SK-N-SH (cell line): ENCODE data around the gene CNTN2. TPM values are rescaled to one million over a fixed set of nuclear protein-coding genes. Genes with fewer than 3 reads are reported as not detected.

Experiments
- CTCF ChIA-PET: fragments of 300-600, 350-600 bp; formaldehyde crosslinking; extraction: SDS; loops from one replicate; lab custom pipeline; 2021; lab: Yijun Ruan, JAX
- POLR2A ChIA-PET: fragments of 350-600 bp; sonication (Branson Sonifier 250); formaldehyde crosslinking; extraction: SDS; loops from one replicate; lab custom pipeline; 2020; ENCODE audit warnings: antibody characterized with exemption, inconsistent platforms; lab: Yijun Ruan, JAX
- DNase-seq: peaks from one replicate; pipeline ENCODE4 v3.0.0; 2012
- H2AFZ ChIP-seq: fragments of 200-600 bp; sonication (generic); 2 replicates; pipeline ENCODE4 v1.8.1; 2016; ENCODE audit warnings: antibody characterized with exemption, mild to moderate bottlenecking, low read depth
- H3F3A ChIP-seq: fragments of 200-600 bp; sonication (generic); replicated peaks from 2 replicates; pipeline ENCODE3; 2016; ENCODE audit warnings: antibody characterized with exemption, mild to moderate bottlenecking; ENCODE audit not compliant: insufficient read depth
- H3K27ac ChIP-seq, 2 experiments: fragments of 200-500 bp in 1 of 2; fragments of 200-600 bp in 1 of 2; sonication (Bioruptor generic) in 1 of 2; sonication (generic), shearing (Covaris generic) in 1 of 2; 2 replicates each; pipeline versions ENCODE4 v1.5.1 to v1.6.1; 2014 to 2016; ENCODE audit warnings: low read depth in 2 of 2, inconsistent platforms in 1 of 2, low read length in 1 of 2, mild to moderate bottlenecking in 1 of 2, mixed read lengths in 1 of 2
- H3K27me3 ChIP-seq: fragments of 200-600 bp; sonication (generic), shearing (Covaris generic); 2 replicates; pipeline ENCODE4 v1.6.1; 2016; ENCODE audit warnings: mixed run types; ENCODE audit not compliant: insufficient read depth
- H3K36me3 ChIP-seq, 2 experiments: fragments of 200-500 bp in 1 of 2; fragments of 200-600 bp in 1 of 2; sonication (Bioruptor generic) in 1 of 2; sonication (generic) in 1 of 2; replicated peaks in 1 of 2; 2 replicates each; pipeline versions ENCODE3 to v1.5.1; 2014 to 2016; ENCODE audit warnings: low read length in 1 of 2, mild to moderate bottlenecking in 1 of 2; ENCODE audit not compliant: insufficient read depth in 2 of 2, control insufficient read depth in 1 of 2
- H3K4me1 ChIP-seq, 2 experiments: fragments of 200-500 bp in 1 of 2; fragments of 200-600 bp in 1 of 2; sonication (Bioruptor generic) in 1 of 2; sonication (generic), shearing (Covaris generic) in 1 of 2; 2 replicates each; pipeline versions ENCODE4 v1.5.1 to v1.6.1; 2014 to 2016; ENCODE audit warnings: low read depth in 1 of 2, low read length in 1 of 2, mixed run types in 1 of 2; ENCODE audit not compliant: insufficient read depth in 2 of 2, control insufficient read depth in 1 of 2
- H3K4me2 ChIP-seq: fragments of 200-600 bp; sonication (generic), shearing (Covaris generic); 2 replicates; pipeline ENCODE4 v1.6.1; 2017; ENCODE audit warnings: mixed run types
- H3K4me3 ChIP-seq, 2 experiments: fragments of 200-500 bp in 1 of 2; fragments of 200-600 bp in 1 of 2; sonication (Bioruptor generic) in 1 of 2; sonication (generic), shearing (Covaris generic) in 1 of 2; 2 replicates each; pipeline versions ENCODE4 v1.5.1 to v1.8.1; 2014 to 2016; ENCODE audit warnings: low read depth in 2 of 2, inconsistent platforms in 1 of 2, low read length in 1 of 2, mild to moderate bottlenecking in 1 of 2, mixed read lengths in 1 of 2, moderate library complexity in 1 of 2
- H3K79me2 ChIP-seq: fragments of 200-600 bp; sonication (generic); 2 replicates; pipeline ENCODE4 v1.8.1; 2017; ENCODE audit warnings: mild to moderate bottlenecking; ENCODE audit not compliant: insufficient read depth
- H3K9ac ChIP-seq: fragments of 200-600 bp; sonication (generic); 2 replicates; pipeline ENCODE4 v1.6.1; 2017; ENCODE audit warnings: mixed run types
- H3K9me2 ChIP-seq: fragments of 200-600 bp; sonication (generic); 2 replicates; pipeline ENCODE4 v1.6.1; 2017; ENCODE audit warnings: mixed run types
- H3K9me3 ChIP-seq: fragments of 200-600 bp; sonication (generic); 2 replicates; pipeline ENCODE4 v1.6.1; 2017; ENCODE audit warnings: mixed run types, mild to moderate bottlenecking, moderate library complexity
- H4K20me1 ChIP-seq: fragments of 200-600 bp; sonication (generic); 2 replicates; pipeline ENCODE4 v1.6.1; 2017; ENCODE audit warnings: mild to moderate bottlenecking, mixed run types; ENCODE audit not compliant: insufficient read depth
- ELF1 ChIP-seq: IDR thresholded peaks from 2 replicates; pipeline ENCODE4 v1.4.0; 2012
- EP300 ChIP-seq, 2 experiments: IDR thresholded peaks; 2 replicates each; pipeline versions ENCODE4 v1.4.0 to v1.6.1; 2012; ENCODE audit warnings: borderline replicate concordance in 1 of 2, low read depth in 1 of 2, low read length in 1 of 2
- GATA2 ChIP-seq: sonication (generic); formaldehyde crosslinking; IDR thresholded peaks from 2 replicates; pipeline ENCODE4 v1.5.0; 2020; ENCODE audit warnings: mild to moderate bottlenecking, missing genetic modification reagents
- JUND ChIP-seq: IDR thresholded peaks from 2 replicates; pipeline ENCODE4 v1.4.0; 2012
- MXI1 ChIP-seq: IDR thresholded peaks from 2 replicates; pipeline ENCODE4 v1.6.1; 2012; ENCODE audit warnings: mild to moderate bottlenecking, low read depth, low read length, improper control_type of control experiment
- NRF1 ChIP-seq: IDR thresholded peaks from 2 replicates; pipeline ENCODE4 v1.6.1; 2012; ENCODE audit warnings: low read depth, mild to moderate bottlenecking, low read length
- POLR2AphosphoS5 ChIP-seq: IDR thresholded peaks from 2 replicates; pipeline ENCODE4 v1.6.1; 2012; ENCODE audit warnings: low read depth, low read length
- RCOR1 ChIP-seq: fragments of 150-350 bp; IDR thresholded peaks from 2 replicates; pipeline ENCODE4 v1.6.1; 2017; ENCODE audit warnings: antibody characterized with exemption, low read length
- RXRA ChIP-seq: IDR thresholded peaks from 2 replicates; pipeline ENCODE4 v1.4.0; 2012; ENCODE audit warnings: low read depth, mild to moderate bottlenecking, borderline replicate concordance
- TEAD4 ChIP-seq: IDR thresholded peaks from 2 replicates; pipeline ENCODE4 v1.4.0; 2012; ENCODE audit warnings: mild to moderate bottlenecking, borderline replicate concordance; ENCODE audit not compliant: insufficient read depth
- YY1 ChIP-seq: IDR thresholded peaks from 2 replicates; pipeline ENCODE4 v1.4.0; 2012; ENCODE audit warnings: low read depth, mild to moderate bottlenecking
- WGBS: methylation state at CpG from one replicate; pipeline ENCODE4 v1.1.6; 2017; ENCODE audit warnings: low lambda C conversion rate; 5-methylcytosine and 5-hydroxymethylcytosine counted together
- polyA plus RNA-seq, 3 experiments: library from polyadenylated mRNA; depleted of rRNA; stranded (reverse); fragments of >200 nt; gene quantifications; 2 replicates each; pipeline ENCODE4 v1.2.3, GENCODE V29; 2012
- TF ChIP-seq, protein P1 (sequence below): IDR thresholded peaks from 2 replicates; pipeline ENCODE4; 2012
- TF ChIP-seq, protein P2 (sequence below): fragments of 150-350 bp; IDR thresholded peaks from 2 replicates; pipeline ENCODE4 v1.6.1; 2016; ENCODE audit warnings: mild to moderate bottlenecking, low read depth, low read length
- TF ChIP-seq, protein P3 (sequence below): IDR thresholded peaks from 2 replicates; pipeline ENCODE4 v1.6.1; 2012; ENCODE audit warnings: mild to moderate bottlenecking, low read depth, low read length, moderate library complexity

The CNTN2 gene
- polyA plus RNA-seq, 1 of the 3 experiments (the other 2 are of a cell fraction) = 0.02 TPM

DNA sequence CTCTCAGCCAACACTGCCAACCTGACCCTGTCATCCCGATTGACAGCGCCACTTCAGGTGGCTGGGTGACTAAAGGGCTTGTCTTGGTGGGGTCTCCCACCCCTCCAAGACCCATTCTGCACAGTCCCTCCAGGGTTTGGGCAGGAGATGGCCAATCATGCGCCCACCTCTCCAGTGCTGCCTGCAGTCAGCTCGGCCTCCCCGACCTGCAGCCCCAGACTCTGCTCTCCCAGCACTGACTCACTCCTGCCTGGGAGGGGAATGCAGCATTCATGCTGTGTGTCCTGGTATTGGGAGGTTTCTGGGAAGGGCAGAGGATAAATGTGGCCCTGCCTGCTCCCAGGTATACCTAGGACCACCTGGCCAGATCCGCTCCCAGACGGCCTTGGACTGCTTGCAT lies 31.5 kb downstream of the CNTN2 start:
- H3F3A ChIP-seq = no peaks in the 10 kb centered on the region
- no peak overlapping the region; a peak in 1 of 4 replicates for H3K4me3 ChIP-seq
- no peak overlapping the region for H2AFZ ChIP-seq
- no peaks in the 10 kb centered on the region; a peak in 1 of 4 replicates for H3K4me1 ChIP-seq
- H4K20me1 ChIP-seq = no peaks in the 10 kb centered on the region
- no peak overlapping the region for H3K4me2 ChIP-seq
- no peak for DNase-seq
- H3K27me3 ChIP-seq = no peaks in the 10 kb centered on the region
- 80% methylated on average over 7 of the region's 7 CpGs for WGBS
- no peaks in the 10 kb centered on the region for H3K79me2 ChIP-seq
- TF ChIP-seq POLR2AphosphoS5 = no peak
- TF ChIP-seq GATA2 = no peak
- TF ChIP-seq, protein P1, sequence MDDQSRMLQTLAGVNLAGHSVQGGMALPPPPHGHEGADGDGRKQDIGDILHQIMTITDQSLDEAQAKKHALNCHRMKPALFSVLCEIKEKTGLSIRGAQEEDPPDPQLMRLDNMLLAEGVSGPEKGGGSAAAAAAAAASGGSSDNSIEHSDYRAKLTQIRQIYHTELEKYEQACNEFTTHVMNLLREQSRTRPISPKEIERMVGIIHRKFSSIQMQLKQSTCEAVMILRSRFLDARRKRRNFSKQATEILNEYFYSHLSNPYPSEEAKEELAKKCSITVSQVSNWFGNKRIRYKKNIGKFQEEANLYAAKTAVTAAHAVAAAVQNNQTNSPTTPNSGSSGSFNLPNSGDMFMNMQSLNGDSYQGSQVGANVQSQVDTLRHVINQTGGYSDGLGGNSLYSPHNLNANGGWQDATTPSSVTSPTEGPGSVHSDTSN = no peak
- TF ChIP-seq, protein P2, sequence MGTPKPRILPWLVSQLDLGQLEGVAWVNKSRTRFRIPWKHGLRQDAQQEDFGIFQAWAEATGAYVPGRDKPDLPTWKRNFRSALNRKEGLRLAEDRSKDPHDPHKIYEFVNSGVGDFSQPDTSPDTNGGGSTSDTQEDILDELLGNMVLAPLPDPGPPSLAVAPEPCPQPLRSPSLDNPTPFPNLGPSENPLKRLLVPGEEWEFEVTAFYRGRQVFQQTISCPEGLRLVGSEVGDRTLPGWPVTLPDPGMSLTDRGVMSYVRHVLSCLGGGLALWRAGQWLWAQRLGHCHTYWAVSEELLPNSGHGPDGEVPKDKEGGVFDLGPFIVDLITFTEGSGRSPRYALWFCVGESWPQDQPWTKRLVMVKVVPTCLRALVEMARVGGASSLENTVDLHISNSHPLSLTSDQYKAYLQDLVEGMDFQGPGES = no peak
- TF ChIP-seq YY1 = no peak
- TF ChIP-seq RXRA = no peak
- TF ChIP-seq, protein P3, sequence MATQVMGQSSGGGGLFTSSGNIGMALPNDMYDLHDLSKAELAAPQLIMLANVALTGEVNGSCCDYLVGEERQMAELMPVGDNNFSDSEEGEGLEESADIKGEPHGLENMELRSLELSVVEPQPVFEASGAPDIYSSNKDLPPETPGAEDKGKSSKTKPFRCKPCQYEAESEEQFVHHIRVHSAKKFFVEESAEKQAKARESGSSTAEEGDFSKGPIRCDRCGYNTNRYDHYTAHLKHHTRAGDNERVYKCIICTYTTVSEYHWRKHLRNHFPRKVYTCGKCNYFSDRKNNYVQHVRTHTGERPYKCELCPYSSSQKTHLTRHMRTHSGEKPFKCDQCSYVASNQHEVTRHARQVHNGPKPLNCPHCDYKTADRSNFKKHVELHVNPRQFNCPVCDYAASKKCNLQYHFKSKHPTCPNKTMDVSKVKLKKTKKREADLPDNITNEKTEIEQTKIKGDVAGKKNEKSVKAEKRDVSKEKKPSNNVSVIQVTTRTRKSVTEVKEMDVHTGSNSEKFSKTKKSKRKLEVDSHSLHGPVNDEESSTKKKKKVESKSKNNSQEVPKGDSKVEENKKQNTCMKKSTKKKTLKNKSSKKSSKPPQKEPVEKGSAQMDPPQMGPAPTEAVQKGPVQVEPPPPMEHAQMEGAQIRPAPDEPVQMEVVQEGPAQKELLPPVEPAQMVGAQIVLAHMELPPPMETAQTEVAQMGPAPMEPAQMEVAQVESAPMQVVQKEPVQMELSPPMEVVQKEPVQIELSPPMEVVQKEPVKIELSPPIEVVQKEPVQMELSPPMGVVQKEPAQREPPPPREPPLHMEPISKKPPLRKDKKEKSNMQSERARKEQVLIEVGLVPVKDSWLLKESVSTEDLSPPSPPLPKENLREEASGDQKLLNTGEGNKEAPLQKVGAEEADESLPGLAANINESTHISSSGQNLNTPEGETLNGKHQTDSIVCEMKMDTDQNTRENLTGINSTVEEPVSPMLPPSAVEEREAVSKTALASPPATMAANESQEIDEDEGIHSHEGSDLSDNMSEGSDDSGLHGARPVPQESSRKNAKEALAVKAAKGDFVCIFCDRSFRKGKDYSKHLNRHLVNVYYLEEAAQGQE = no peak
- TF ChIP-seq EP300 (IDR thresholded peaks at IDR 0.05; ENCODE audit: borderline replicate concordance in 1 of 2, low read depth in 1 of 2, low read length in 1 of 2) = no peak
- TF ChIP-seq ELF1 = no peak
- TF ChIP-seq MXI1 = no peak
- no peak for TF ChIP-seq NRF1
- TF ChIP-seq RCOR1 = no peak
- no peak for TF ChIP-seq JUND
- TF ChIP-seq TEAD4 = no peak
- TF ChIP-seq, all 33 proteins: peak for 0
- Histone ChIP-seq H3K27ac (no peak overlapping the region), H3K9ac (no peak overlapping the region), H3K9me2 (no peaks in the 10 kb centered on the region), H3K36me3 (no peaks in the 10 kb centered on the region), H3K9me3 (no peaks in the 10 kb centered on the region)
- POLR2A ChIA-PET = no interaction called here
- CTCF ChIA-PET = interaction anchor here (1.4 to 6.2 kb wide), 4 partner anchors 13 to 199 kb away, joined by 3 to 58 read pairs (median 24); no protein-coding TSS in a partner anchor
